Endometrial microvascular endothelial cells (primary cell): ENCODE data around the gene ADARB2. TPM values are rescaled to one million over a fixed set of nuclear protein-coding genes. Genes with fewer than 3 reads are reported as not detected.
"Not testable (repeated sequence)": the region's sequence is repeated elsewhere in the genome, so short reads cannot be mapped to it uniquely, and the experiment has no call there.

Source experiments
- in situ Hi-C: cut with HindIII; loops from 2 replicates; pipeline ENCODE4 v1.10.0; 2017; ENCODE audit warnings: low sequenced_read_pairs, low pct_unique_long_range_greater_than_20kb; ENCODE audit errors: inconsistent ontology term
- total RNA-seq: library from RNA; depleted of rRNA; stranded (reverse); fragments of >200 nt; gene quantifications from one replicate; pipeline ENCODE4 v1.2.3, GENCODE V29; 2015; ENCODE audit errors: inconsistent ontology term

The ADARB2 gene
- total RNA-seq, 1 donor from 2014 or later: not detected

DNA sequence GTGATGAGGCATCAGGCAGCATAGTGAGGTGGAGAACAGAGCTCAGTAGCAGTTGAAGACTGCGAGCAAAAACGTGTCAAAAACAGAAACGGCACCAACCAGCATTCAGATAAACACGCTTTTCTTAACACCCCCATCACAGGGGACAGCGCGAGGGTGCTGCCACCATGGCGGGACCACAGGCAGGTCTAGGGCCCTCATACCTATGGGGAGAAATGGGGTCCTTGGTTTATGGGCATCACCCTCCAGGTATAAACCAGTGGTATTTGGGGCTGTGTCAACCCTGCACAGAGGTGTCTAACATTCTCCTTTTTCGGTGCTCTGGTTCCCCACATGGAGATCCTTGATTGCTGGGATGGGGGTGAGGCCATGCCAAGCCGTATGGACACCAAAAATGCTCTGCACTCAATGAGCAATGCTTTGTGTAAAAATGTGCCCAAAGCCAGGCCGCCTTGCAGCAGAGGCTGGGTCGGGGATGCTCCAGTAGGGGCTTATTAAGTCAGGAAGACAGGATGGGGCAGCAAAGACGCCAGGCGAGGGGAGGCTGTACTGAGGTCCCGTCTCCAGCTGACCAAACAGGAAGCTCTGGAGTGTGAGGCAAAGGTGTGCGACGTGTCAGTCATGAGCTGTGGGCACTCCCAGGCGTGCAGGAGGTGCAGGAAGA lies 489.6 kb downstream of the ADARB2 start:
- in situ Hi-C loops: no loop called here

DNA sequence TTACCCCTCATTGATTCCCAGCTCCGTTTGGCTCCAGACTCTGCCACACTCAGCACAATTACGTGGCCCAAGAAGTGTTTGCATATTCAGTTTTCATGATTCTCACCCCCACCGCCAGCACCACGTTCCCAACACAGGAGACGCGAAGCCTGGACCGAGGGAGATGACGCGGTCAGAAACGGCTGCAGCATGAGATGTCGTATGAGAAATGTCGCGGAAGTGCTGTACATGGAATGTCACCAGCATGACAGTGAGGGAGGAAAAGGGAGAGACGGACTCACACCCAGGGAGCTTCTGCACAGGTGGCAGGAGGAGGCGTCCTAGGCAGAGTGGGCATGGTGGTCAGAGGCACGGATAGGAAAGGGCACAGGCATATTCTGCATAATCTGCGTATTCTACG lies 492.8 kb downstream of the ADARB2 start:
- in situ Hi-C loops: no loop called here

DNA sequence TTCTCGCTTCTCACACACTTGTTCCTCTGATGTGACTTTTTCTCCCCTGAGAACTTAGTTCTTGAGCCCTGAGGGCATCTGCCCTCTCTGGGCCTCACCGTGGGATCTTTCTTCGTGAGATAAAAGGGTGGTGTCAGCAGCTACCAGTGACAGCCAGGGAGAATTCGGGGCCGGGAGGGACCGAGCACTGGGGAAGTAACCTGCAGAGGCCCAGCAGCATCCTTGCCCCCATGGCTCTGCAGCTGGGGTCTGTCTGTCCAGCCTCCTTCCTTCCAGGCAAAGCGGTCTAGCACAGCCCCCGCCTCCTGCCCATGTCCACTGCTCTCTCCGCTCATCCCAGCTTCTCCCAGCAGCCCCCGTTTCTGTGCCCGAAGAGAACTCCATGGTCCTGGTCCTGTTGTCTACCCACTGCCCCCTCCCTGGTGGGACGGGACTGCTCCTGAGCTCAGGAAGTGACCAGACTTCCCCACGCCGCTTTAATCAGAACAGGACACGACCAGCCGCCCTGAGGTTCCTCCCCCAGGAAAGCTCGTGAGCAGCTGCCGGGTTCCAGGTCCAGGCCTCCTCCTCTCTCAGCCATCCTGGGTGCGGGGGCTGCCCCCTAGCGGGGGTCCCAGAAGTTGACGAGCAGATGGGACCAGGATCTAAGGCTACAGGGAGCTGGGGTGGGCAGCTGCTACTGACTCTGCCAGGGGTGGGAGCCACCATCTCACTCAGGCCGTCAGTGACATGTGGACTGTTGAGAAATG lies 493.7 kb downstream of the ADARB2 start:
- in situ Hi-C loops: no loop called here

DNA sequence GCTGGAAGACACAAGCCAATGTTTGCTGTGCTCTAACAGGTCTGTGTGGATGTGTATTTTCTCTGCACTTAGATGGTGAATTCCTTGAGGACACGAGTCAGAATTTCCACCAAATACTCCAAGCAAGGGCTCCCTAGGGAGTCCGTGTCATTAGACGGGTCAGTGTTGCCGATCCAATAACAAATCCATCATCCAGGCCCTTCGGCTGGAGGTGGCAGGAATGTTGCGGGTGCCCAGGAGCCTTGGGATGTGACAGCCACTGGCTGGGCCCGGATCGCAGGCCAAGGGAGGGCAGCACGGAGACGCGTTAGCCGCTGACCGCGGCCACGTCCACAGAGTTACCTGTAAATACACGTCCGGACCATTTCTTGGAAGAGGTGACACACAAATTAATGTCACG lies 494.4 kb downstream of the ADARB2 start:
- in situ Hi-C loops: no loop called here

DNA sequence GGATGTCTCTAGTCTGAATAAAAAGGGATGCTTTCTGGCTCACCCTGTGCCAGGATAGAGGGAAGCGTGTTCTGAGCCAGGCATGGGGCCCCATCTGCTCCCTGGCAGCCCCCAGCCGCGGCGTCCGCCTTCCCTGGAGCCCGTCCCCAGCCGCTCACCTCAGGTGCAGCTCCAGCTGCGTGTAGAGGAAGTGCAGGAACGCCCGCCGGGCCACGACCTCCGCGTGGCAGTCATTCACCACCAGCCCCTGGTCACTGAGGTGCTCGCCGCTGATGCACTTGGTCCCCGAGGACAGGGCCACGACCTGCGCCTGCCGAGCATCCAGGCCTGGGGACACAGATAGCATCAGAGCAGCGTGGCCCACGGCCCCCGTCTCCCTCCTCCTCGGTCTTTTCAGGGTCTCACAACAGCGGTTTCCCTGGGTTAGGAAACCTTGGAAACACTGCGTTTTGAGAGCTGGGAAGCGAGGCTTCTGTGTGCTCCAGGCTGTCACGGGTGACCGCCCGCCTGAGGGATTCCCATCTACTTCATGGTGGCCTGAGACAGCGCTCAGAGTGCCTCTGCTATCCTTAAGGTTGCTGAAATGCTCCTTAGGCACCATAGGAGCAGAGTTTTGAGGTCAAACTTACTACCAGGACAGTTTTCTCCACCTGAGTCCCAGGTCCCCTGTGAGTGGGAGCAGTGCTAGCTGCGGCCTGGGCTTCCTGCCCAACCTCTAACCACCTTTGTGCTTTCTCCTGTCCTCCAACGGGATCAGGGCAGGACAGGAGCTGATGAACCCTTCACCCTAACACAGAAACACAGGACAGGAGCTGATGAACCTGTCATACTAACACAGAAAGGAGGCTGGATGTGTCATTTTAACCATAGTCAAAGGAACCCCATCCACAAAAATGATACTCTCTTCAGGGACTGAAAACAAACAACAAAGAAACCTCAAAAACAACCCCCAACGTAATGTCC lies 495.1 kb downstream of the ADARB2 start:
- in situ Hi-C loops: no loop called here

DNA sequence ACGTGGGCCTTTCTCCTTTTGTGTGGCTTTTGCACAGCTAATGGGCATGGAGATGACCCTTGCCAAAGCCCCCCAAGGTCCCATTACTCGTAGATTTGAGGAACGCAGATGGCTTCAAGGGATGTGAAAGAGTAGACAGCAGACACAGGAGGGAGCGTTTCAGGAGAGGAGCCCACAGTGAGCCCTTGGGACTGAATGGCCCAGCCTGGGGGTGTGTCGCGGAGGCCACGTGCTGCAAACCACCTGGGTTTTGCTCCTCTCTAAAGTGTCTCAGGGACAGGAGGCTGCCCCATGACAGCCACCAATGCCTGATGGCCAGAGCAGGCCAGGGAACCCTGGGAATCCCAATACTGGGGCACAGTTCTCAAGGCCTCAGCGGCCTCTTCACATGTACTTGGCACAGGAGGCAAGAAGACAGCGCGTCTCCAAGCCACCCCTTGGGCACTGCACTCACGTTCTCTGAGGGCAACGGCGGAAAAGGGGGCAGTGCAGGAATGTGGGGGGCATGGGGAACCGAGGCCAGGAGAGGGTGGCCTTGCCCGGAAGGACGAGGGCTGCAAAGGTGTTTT lies 495.9 kb downstream of the ADARB2 start:
- in situ Hi-C loops: no loop called here

DNA sequence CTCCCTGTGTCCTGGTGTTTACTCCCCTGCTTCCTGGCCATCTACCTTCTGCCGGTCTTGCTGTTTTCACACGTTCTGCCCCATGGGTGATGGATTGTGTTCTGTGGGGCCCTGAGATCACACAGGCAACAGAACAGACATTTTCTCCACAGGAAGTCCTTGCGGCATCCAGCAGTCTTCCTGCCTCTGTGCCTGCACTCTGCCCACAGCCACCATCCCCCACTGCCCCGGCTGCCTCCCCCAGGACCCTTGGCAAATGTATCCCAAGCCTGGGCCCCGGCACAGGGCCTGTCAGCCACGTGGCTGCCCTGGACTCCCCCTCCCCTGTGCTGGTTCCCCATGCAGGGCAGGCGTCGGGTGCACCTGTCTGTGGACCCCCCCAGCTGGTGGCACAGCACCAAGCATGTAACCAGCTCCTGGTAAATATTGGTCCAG lies 497.0 kb downstream of the ADARB2 start:
- in situ Hi-C loops: no loop called here

DNA sequence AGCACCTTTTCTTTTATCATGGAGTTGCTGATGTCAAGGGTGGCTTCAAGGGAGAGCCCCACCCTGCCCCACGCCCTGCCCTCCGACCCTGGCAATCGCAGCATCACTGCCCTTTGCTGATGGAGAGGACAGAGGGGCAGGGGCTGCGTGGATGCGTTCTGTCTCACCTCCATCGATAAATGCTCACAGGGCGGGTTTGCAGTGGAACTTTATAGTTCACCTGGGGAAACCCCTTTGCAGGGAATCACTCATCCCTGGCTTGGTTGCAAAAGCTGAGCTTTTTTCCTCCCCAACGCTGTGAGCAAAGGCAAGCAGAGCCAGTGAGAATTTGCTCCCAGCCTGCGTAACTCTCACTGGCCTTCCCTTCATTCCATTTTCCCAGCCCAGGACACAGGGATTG lies 504.3 kb downstream of the ADARB2 start:
- in situ Hi-C loops: no loop called here

DNA sequence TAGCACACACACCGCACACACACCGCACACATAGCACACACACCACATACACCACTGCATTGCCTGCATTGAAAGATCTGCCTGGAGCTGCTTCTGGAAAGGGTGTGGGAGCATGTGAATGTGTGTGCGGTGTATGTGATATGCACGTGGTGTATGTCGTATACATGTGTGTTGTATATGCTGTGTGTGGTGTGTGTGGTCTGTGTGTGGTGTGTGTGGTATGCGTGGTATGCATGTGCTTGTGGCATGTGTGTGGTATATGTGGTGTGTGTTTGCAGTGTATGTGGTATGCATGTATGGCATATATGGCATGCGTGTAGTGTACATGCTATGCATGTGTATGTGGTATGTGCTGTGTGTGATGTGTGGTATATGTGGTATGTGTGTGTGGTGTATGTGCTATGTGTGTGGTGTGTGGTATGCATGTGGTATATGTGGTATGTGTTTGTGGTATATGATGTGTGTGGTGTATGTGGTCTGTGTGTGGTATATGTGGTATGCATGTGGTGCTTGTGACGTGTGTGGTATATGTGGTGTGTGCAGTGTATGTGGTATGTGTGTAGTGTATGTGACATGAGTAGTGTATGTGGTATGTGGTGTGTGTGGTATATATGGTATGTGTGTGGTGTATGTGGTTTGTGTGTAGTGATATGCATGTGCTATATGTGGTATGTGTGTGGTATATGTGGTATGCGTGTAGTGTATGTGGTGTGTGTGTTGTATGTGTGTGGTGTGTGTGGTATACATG lies 505.0 kb downstream of the ADARB2 start:
- in situ Hi-C loops: no loop called here

DNA sequence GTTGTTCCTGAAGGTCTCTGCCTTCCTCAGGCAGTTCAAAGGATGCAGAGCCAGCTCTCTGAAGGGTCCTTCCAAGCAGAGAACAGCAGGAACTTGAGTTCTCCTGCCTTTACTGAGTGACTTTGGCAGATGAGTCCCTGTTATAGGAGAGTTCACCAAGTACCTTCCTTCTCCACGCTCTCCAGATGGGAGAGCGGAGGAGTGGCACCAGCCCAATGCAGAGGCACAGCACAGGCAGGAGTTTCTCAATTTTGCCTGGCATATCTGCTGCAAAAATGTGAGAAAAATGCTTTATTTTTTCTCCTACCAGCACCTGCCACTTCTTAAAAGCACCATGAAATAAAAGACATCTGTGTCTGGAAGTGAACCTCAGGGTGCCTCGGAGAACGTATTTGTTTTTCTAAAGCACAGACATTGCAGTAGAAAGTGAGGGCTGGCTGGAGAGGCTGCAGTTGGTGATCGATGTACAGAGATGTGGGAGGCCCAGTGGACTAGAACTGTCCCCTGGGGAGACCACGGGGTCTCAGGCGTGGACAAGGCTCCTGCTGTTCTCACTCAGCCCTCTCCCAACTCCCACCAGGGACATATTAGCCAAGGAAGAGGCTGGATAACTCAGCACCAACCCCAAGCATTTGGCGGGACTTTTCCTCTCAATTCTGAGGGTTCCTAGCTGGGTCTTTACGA lies 506.6 kb downstream of the ADARB2 start:
- in situ Hi-C loops: no loop called here

DNA sequence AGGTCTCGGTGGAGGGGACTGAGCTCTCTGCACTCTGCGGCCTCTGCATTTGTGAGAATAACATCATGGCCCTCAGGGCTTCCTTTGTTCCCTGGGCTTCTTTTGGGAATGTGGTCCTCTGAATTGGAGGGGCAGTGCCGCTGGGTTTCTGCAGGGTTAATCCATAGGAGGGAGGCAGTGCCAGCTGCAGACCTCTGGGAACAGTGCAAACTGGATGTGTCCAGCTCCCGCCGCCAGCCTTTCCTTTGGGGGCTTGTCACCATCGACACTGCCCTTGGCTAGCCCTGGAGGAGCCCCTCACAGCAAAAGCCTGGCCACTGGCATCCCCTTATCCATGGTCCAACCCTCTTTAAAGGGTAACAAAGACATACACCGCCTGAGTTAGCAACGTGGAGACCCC lies 507.2 kb downstream of the ADARB2 start:
- in situ Hi-C loops: no loop called here

DNA sequence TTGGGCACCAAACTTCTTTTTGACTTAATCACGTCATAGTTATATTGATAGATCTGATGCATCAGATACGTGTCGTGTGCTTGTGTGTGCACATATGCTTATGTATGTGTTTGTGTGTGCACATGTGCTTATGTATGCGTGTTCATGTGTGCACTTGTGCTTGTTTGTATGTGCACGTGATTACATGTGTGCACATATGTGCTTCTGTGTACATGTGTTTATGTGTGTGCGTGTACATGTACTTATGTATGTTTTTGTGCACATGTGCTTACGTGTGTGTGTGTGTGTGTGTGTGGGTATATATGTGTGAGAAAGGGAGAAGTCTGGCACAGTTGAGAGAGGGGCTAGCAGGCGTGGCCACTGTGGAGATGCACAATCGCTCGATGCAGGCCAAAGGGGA lies 507.8 kb downstream of the ADARB2 start:
- in situ Hi-C loops: no loop called here

DNA sequence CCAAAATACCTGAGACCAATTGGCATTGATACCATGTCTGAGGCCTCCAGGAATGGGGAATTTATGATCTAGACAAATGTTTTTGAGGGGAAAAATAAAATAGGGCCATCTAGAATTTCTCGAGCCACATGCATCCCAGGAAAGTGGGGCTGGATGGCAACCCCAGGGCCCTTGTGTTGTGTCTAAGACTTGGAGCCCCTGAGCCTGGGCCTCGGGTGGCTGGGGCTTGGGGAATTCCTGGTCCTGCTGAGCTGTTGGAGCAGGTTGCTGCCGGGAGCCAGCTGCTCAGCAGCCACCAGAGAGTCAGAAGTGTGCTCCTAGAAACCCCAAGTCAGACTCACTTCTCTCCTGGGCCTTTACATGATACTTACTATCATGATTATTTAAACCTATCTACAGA lies 508.2 kb downstream of the ADARB2 start:
- in situ Hi-C loops: no loop called here

DNA sequence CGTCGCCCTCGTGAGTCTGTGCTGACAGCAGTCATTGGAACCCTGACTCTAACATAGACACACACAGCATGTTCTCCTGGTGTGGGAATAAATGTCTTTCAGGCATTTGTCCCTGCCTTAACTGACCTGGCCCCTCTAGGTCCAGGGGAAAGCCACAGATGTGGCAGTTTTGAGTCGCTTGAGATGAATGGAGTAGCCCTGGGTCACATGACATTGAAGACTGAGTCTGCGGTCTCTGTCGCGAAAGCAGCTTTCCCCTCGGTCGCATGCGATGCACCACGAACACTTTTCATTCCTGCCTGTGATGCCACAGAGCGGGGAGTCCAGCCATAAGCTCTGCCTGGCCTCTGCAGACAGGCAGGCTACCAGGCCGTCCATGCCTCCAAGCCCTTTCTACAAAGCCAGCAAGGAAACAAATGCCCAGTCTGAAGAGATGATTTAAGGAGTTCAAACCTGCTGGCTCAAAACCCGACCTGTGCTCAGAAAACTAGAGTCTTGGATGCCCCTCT lies 508.8 kb downstream of the ADARB2 start:
- in situ Hi-C loops: no loop called here

DNA sequence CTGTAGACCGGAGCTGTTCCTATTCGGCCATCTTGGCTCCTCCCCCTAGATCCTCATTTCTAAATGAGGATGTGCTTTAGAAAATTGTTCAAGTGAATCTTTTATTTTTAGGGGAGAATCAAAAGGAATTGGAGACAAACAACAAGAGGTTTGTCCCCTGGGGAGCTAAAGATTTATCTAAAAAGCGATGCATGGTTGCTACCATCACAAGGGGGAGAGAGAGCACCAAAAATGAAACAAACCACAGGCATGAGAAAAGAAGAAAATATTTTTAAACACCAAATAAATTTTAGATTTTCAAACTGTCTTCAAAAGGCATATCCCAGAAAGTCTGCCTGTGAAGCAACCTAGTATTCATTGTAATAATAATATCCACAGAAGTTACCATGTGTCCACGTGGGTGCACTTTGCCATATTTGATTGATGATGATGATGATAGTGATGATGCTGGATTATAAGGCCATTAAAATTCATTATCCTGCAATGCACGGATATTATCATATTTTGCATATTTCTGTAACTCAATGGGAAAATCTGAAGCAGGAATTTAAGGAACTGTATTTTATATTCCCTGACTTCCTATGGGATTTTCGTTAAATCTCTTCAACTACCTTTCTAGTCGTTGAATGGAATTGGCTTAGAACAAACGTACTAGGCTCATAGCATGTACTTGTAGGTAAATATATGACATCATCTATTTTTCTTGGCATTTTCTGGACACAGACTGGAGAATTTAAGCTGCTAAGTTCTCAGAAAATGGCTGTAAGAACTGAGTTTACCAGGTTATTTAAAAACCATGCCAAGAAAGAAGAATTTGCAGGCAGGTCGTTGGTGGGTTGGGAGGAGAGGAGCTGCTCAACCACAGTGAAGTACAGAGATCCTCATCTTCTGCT lies 509.6 kb downstream of the ADARB2 start:
- in situ Hi-C loops: no loop called here

DNA sequence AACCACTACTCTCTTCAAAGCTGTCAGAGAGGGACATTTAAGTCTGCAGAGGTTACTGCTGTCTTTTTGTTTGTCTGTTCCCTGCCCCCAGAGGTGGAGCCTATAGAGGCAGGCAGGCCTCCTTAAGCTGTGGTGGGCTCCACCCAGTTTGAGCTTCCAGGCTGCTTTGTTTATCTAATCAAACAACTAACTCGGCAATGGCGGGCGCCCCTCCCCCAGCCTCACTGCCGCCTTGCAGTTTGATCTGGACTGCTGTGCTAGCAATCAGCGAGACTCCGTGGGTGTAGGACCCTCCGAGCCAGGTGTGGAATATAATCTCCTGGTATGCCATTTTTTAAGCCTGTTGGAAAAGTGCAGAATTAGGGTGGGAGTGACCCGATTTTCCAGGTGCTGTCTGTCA lies 510.4 kb downstream of the ADARB2 start:
- in situ Hi-C loops: not testable (repeated sequence)

DNA sequence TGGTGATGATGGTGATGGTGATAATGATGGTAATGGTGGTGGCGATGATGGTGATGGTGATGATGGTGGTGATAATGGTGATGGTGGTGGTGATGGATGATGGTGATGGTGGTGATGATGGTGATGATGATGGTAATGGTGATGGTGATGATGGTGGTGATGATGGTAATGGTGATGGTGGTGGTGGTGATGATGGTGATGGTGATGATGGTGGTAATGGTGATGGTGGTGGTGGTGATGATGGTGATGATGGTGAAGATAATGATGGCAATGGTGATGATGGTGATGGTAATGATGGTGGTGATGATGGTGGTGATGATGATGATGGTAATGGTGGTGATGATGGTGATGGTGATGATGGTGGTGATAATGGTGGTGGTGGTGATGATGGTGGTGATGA lies 517.5 kb downstream of the ADARB2 start:
- in situ Hi-C loops: not testable (repeated sequence)
